Activated CD4-positive, CD25-positive, alpha-beta regulatory T cell (primary cell): ENCODE results near the gene APCS.

Source experiments
- DNase-seq, 4 experiments: peaks; one replicate each; lab custom pipeline; 2025; lab: John Stamatoyannopoulos, UW

APCS gene

GRCh38 chr1:159587461-159587951 is at the start of gene APCS:
APCS (plus strand) TSS chr1:159587826; CDS start chr1:159587922, 96 bp downstream.
- DNase-seq, result no peak

- no peak for DNase-seq
Measured at GRCh38 chr1:159548126-159548525, 39.5 kb upstream of the APCS start.

- DNase-seq, result no peak
Measured at GRCh38 chr1:159554261-159554660, 33.4 kb upstream of the APCS start.

GRCh38 chr1:159554696-159555095 is 32.9 kb upstream of the APCS start:
- DNase-seq, result no peak

GRCh38 chr1:159556931-159557369 is 30.7 kb upstream of the APCS start:
- no peak for DNase-seq

- DNase-seq, result no peak
Measured at GRCh38 chr1:159560599-159560998, 27.0 kb upstream of the APCS start.

- no peak for DNase-seq
Measured at GRCh38 chr1:159561497-159561896, 26.1 kb upstream of the APCS start.

- DNase-seq, result no peak
Measured at GRCh38 chr1:159562680-159563079, 24.9 kb upstream of the APCS start.

GRCh38 chr1:159577446-159577845 is 10.2 kb upstream of the APCS start:
- no peak for DNase-seq

GRCh38 chr1:159580340-159580739 is 7.3 kb upstream of the APCS start:
- DNase-seq, result no peak

GRCh38 chr1:159581422-159581821 is 6.2 kb upstream of the APCS start:
- no peak for DNase-seq

GRCh38 chr1:159584536-159584935 is 3.1 kb upstream of the APCS start:
- DNase-seq, result no peak

GRCh38 chr1:159591981-159592380 is 4.4 kb downstream of the APCS start:
- DNase-seq, result no peak

- no peak for DNase-seq
Measured at GRCh38 chr1:159594625-159595405, 7.2 kb downstream of the APCS start.

- DNase-seq, result no peak
Measured at GRCh38 chr1:159598196-159598595, 10.6 kb downstream of the APCS start.

- DNase-seq, result no peak
Measured at GRCh38 chr1:159600894-159601293, 13.3 kb downstream of the APCS start.

- DNase-seq, result no peak
Measured at GRCh38 chr1:159602501-159602999, 14.9 kb downstream of the APCS start.

- no peak for DNase-seq
Measured at GRCh38 chr1:159612211-159612885, 24.7 kb downstream of the APCS start.

GRCh38 chr1:159632922-159633321 is 45.3 kb downstream of the APCS start:
- no peak for DNase-seq
